ENCODE results near the gene SLC49A3.
"Not testable (repeated sequence)": the region's sequence is repeated elsewhere in the genome, so short reads cannot be mapped to it uniquely, and the experiment has no call there.

The SLC49A3 gene

DNA sequence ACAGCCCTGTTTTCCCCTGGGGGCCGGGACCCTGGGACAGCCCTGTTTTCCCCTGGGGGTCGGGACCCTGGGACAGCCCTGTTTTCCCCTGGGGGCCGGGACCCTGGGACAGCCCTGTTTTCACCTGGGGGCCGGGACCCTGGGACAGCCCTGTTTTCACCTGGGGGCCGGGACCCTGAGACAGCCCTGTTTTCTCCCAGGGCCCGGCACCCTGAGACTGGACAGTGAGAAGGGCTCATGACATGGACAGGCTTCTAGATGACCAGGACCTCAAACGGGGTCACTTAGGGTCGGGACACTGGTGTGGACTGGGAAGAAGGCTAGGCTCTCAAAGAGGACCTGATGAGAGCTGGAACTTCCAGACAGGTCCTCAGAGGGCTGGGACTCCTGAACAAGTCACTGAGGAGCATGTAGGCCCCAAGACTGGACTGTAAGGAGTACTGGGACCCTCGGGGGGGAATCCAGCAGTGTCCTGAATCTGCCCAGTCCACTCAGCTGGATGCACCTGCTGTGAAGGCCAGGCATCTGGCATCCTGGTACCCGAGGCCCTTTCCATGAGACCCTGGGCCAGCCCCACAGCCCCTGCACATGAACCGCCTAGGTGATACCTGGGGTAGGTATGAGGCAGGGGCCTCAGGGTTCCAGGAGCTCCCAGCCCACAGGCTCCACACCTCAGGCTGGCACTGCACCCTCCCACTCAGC is 19.1 kb upstream of the SLC49A3 start:
- H3K27ac ChIP-seq (ENCODE audit: low read length) = peak overlapping the region; percentile 19; the same call in 1 of the 2 replicates
- peaks cover 70% of the 10 kb centered on the region for H3K79me2 ChIP-seq (ENCODE audit: insufficient read depth, low read length)
- H3K4me2 ChIP-seq (ENCODE audit: insufficient read depth, low read length) = peak overlapping the region; percentile 63
- H3K4me1 ChIP-seq (ENCODE audit: insufficient read depth, low read length) = peaks cover 43% of the 10 kb centered on the region
- peak overlapping the region in 1 of 2 experiments; percentile 40; a peak in 2 of 4 replicates for H3K4me3 ChIP-seq (ENCODE audit: low read depth in 1 of 2, low read length in 2 of 2)
- H2AFZ ChIP-seq (ENCODE audit: low read depth, low read length) = no peak overlapping the region
- H3K9ac ChIP-seq (ENCODE audit: low read depth, low read length) = peak overlapping the region; percentile 20
- no peaks in the 10 kb centered on the region for H3K9me3 ChIP-seq (ENCODE audit: insufficient read depth, low read length, severe bottlenecking)
- DNase-seq (no peak), ATAC-seq (ENCODE audit: insufficient read depth, low read depth) (no peak)
- peaks cover 29% of the 10 kb centered on the region for H3K36me3 ChIP-seq (ENCODE audit: insufficient read depth, low read length)
- TF ChIP-seq CTCF (IDR thresholded peaks at IDR 0.05; ENCODE audit: borderline replicate concordance, extremely low read depth, low read length, poor library complexity, severe bottlenecking) (no peak), EZH2 (IDR thresholded peaks at IDR 0.05; ENCODE audit: borderline replicate concordance, low read depth, low read length, severe bottlenecking) (no peak)
- H4K20me1 ChIP-seq (ENCODE audit: insufficient read depth, low read length) = peaks cover 48% of the 10 kb centered on the region
- H3K27me3 ChIP-seq (ENCODE audit: insufficient read depth, low read length, poor library complexity) = no peaks in the 10 kb centered on the region

DNA sequence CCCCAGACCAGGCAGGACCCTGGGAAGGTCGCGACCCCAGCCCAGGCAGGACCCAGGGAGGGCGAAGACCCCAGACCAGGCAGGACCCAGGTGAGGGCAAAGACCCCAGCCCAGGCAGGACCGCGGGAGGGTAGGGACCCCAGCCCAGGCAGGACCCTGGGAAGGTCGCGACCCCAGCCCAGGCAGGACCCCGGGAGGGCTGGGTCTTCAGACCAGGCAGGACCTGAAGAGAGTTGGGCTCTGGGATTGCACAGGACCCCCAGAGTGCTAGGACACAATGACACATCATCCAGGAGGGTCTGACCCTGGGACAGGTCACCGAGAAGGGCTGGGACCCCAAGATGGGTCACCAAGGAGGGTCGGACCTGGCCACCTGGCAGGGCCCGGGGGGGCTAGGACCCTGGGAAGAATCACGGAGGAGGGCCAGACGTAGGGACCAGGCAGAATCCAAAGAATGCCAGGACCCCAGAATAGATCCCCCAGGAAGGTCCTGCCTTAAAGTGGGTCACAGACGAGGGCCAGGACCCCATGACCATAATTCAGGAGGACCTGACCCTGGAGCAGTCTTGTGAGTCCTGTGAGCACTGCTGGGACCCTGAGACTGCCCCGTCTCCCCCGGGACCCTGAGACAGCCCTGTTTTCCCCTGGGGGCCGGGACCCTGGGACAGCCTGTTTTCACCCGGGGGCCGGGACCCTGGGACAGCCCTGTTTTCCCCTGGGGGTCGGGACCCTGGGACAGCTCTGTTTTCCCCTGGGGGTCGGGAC is 18.1 kb upstream of the SLC49A3 start:
- peaks cover 59% of the 10 kb centered on the region for H3K79me2 ChIP-seq (ENCODE audit: insufficient read depth, low read length)
- H3K27ac ChIP-seq (ENCODE audit: low read length) = peak overlapping the region; percentile 40
- peak overlapping the region; percentile 63 for H3K4me2 ChIP-seq (ENCODE audit: insufficient read depth, low read length)
- ATAC-seq (ENCODE audit: insufficient read depth, low read depth) (no peak), DNase-seq (no peak)
- H3K27me3 ChIP-seq (ENCODE audit: insufficient read depth, low read length, poor library complexity) = no peaks in the 10 kb centered on the region
- TF ChIP-seq CTCF (IDR thresholded peaks at IDR 0.05; ENCODE audit: borderline replicate concordance, extremely low read depth, low read length, poor library complexity, severe bottlenecking) (no peak), EZH2 (IDR thresholded peaks at IDR 0.05; ENCODE audit: borderline replicate concordance, low read depth, low read length, severe bottlenecking) (no peak)
- H3K9ac ChIP-seq (ENCODE audit: low read depth, low read length) = peak overlapping the region; percentile 100
- peaks cover 43% of the 10 kb centered on the region for H3K4me1 ChIP-seq (ENCODE audit: insufficient read depth, low read length)
- H4K20me1 ChIP-seq (ENCODE audit: insufficient read depth, low read length) = peaks cover 39% of the 10 kb centered on the region
- H3K36me3 ChIP-seq (ENCODE audit: insufficient read depth, low read length) = peaks cover 26% of the 10 kb centered on the region
- no peaks in the 10 kb centered on the region for H3K9me3 ChIP-seq (ENCODE audit: insufficient read depth, low read length, severe bottlenecking)
- H3K4me3 ChIP-seq (ENCODE audit: low read depth in 1 of 2, low read length in 2 of 2) = peak overlapping the region in 1 of 2 experiments; percentile 90; a peak in 2 of 4 replicates
- no peak overlapping the region for H2AFZ ChIP-seq (ENCODE audit: low read depth, low read length)

DNA sequence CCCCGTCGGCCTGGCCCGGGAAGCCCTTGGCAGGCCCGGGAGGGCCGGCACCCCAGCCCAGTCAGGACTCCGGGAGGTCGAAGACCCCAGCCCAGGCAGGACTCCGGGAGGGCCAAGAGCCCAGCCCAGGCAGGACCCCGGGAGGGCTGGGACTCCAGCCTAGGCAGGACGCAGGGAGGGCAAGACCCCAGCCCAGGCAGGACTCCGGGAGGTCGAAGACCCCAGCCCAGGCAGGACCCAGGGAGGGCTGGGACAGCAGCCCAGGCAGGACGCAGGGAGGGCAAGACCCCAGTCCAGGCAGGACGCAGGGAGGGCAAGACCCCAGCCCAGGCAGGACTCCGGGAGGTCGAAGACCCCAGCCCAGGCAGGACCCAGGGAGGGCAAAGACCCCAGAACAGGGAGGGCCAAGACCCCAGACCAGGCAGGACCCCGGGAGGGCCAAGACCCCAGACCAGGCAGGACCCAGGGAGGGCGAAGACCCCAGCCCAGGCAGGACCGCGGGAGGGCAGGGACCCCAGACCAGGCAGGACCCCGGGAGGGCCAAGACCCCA is 17.2 kb upstream of the SLC49A3 start:
- DNase-seq; H3K27me3 ChIP-seq (ENCODE audit: insufficient read depth, low read length, poor library complexity); ATAC-seq (ENCODE audit: insufficient read depth, low read depth); H3K9me3 ChIP-seq (ENCODE audit: insufficient read depth, low read length, severe bottlenecking): not testable (repeated sequence)
- Histone ChIP-seq H3K9ac (ENCODE audit: low read depth, low read length) (peak overlapping the region; percentile 100), H4K20me1 (ENCODE audit: insufficient read depth, low read length) (peaks cover 39% of the 10 kb centered on the region), H3K4me3 (ENCODE audit: low read depth in 1 of 2, low read length in 2 of 2) (peak overlapping the region; percentile 90 to 99), H3K36me3 (ENCODE audit: insufficient read depth, low read length) (peaks cover 26% of the 10 kb centered on the region), H3K4me1 (ENCODE audit: insufficient read depth, low read length) (peaks cover 43% of the 10 kb centered on the region), H2AFZ (ENCODE audit: low read depth, low read length) (peak overlapping the region; percentile 87), H3K27ac (ENCODE audit: low read length) (peak overlapping the region; percentile 91), H3K4me2 (ENCODE audit: insufficient read depth, low read length) (peak overlapping the region; percentile 63), H3K79me2 (ENCODE audit: insufficient read depth, low read length) (peaks cover 53% of the 10 kb centered on the region)
